PC-3 (cell line): Measurements from ENCODE around the gene WAS.

Experiments
- EZH2 ChIP-seq: fragments of 300-600 bp; sonication (generic); IDR thresholded peaks from one replicate; pipeline ENCODE4 v1.6.1; 2017; ENCODE audit warnings: antibody characterized with exemption, mild to moderate bottlenecking, low read length; ENCODE audit not compliant: unreplicated experiment
- EZH2phosphoT487 ChIP-seq: fragments of 300-600 bp; sonication (generic); IDR thresholded peaks from 2 replicates; pipeline ENCODE4 v1.6.1; 2018; ENCODE audit warnings: mild to moderate bottlenecking, antibody characterized with exemption, low read length, borderline replicate concordance
- TF ChIP-seq, protein P1 (sequence below): fragments of 300-600 bp; sonication (generic); conservative IDR thresholded peaks from 2 replicates; pipeline ENCODE4 v1.5.1; 2017; ENCODE audit warnings: antibody characterized with exemption, low read depth, mild to moderate bottlenecking, low read length

DNA sequence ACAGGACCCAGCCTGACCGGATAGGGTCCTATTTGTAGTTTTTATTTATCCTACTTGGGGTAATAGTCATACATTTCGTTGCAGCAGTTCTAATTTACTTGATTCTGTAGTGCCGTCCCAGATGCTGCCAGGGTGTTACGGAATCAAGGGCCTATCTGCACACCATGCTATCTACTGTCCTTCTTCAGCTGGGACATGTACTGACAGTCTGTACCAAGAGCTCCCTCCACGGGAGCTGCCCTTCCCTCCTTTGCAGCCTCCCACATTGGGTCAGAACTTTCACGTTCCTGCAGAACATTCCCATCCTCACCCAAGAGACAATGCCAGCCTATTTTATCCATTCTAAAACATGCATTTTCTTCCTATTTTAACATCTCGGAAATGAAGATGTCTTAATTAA, 19.6 kb downstream of the WAS start:
- TF ChIP-seq, protein P1, sequence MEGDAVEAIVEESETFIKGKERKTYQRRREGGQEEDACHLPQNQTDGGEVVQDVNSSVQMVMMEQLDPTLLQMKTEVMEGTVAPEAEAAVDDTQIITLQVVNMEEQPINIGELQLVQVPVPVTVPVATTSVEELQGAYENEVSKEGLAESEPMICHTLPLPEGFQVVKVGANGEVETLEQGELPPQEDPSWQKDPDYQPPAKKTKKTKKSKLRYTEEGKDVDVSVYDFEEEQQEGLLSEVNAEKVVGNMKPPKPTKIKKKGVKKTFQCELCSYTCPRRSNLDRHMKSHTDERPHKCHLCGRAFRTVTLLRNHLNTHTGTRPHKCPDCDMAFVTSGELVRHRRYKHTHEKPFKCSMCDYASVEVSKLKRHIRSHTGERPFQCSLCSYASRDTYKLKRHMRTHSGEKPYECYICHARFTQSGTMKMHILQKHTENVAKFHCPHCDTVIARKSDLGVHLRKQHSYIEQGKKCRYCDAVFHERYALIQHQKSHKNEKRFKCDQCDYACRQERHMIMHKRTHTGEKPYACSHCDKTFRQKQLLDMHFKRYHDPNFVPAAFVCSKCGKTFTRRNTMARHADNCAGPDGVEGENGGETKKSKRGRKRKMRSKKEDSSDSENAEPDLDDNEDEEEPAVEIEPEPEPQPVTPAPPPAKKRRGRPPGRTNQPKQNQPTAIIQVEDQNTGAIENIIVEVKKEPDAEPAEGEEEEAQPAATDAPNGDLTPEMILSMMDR, result no peak
- no peak for TF ChIP-seq EZH2phosphoT487
- TF ChIP-seq EZH2, result no peak
